ENCODE results near the gene TGDS.

Gene TGDS

DNA sequence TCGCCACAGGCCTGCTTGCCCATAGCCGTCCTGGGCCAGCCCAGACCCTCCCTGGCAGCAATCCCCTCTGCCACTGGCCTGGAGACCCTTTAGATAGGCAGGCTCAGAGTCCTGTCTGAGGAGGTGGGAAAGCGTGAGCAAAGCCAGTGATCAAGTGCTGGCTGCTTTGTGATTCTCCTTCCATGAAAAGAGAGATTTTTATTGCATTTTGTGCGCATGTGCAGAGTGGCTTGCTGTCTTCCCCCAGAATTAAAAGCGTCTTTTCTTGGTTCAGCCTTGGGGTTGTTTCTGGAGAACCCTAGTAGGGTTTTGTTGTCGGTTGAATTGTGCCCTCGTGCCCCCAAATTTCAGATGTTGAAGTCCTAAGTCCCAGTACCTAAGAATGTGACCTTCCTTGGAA is 71.5 kb downstream of the TGDS start:
- TF ChIP-seq, protein P1, sequence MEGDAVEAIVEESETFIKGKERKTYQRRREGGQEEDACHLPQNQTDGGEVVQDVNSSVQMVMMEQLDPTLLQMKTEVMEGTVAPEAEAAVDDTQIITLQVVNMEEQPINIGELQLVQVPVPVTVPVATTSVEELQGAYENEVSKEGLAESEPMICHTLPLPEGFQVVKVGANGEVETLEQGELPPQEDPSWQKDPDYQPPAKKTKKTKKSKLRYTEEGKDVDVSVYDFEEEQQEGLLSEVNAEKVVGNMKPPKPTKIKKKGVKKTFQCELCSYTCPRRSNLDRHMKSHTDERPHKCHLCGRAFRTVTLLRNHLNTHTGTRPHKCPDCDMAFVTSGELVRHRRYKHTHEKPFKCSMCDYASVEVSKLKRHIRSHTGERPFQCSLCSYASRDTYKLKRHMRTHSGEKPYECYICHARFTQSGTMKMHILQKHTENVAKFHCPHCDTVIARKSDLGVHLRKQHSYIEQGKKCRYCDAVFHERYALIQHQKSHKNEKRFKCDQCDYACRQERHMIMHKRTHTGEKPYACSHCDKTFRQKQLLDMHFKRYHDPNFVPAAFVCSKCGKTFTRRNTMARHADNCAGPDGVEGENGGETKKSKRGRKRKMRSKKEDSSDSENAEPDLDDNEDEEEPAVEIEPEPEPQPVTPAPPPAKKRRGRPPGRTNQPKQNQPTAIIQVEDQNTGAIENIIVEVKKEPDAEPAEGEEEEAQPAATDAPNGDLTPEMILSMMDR (IDR thresholded peaks at IDR 0.05; ENCODE audit: borderline replicate concordance, control extremely low read depth, extremely low read depth, insufficient read depth, missing control alignments) = no peak
- no peak for DNase-seq (ENCODE audit: low spot score)
- in situ Hi-C loops (cut with MboI; ENCODE audit: low sequenced_read_pairs, unreplicated experiment) = no loop called here

Measured in GM13976 (cell line).